HPDE6-E6E7 (cell line): Measurements from ENCODE around the gene STAP2.
"Not testable (repeated sequence)": the region's sequence is repeated elsewhere in the genome, so short reads cannot be mapped to it uniquely, and the experiment has no call there.

Source experiments
- DNase-seq: peaks from one replicate; pipeline ENCODE4 v3.0.0; 2011; ENCODE audit warnings: missing footprints; ENCODE audit errors: extremely low spot score

Gene STAP2

DNA sequence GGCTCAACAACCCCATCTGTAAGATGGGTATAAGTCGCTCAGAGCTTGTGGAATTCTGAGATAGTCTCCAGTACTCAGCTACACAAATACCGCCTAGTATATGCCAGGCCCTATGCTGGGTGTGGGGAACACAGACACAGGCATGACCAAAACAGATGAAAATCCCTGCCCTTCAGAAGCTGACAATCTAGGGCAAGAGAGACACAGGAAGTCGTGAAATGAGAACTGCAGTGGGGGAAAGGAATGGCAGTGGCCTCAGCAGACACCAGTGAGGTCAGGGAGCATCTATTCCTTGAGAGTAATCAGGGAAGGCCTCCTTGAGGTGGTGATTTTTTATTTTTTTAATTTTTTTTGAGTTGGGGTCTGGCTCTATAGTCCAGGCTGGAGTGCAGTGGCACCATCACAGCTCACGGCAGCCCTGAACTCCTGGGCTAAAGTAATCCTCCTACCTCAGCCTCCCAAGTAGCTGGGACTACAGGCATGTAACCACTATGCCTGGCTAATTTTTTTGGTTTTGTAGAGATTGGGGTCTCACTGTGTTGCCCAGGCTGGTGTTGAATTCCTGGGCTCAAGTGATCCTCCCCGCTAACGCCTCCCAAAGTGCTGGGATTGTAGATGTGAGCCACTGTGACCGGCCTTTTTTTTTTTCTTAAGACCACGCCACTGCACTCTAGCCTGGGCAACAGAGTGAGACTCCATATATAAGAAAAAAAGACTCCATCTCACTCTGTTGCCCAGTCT is 39.6 kb downstream of the STAP2 start:
- DNase-seq: no peak

DNA sequence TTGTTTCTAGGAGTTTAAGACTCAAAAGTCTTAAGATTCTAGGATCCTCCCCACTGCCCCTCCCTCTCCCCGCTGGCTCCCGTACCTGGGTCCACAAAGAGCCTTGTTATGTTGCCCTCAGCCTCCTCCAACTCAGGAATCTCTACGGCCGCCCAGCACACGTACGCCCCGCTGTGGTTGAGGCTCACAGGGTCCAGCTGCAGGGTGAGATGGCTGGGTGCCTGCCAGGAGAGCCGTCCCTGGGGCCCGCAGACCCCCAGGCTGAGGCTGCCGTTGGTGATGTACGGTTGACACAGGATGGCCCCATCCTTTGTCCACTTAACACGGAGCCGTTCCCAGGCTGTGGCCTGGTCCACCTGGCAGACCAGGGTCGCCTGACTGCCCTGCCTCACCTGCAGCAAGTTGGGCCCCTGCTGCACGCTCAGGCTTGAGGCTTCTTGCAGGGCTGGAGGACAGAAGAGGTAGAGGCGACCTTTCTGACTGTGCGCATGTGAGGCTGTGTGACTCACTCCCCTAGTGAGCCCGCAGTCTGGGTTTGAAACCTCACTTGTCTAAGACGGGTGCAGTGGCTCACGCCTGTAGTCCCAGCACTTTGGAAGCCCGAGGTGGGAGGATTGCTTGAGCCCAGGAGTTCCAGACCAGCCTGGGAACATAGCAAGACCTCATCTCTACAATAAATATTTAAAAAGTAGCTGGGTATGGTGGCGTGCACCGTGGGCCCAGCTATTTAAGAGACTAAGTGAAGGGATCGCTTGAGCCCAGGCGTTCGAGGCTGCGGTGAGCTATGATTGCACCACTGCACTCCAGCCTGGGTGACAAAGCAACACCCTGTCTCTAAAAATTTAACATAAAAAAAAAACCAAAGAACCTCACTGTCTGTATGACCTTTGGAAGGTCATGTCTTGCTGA is 40.5 kb downstream of the STAP2 start:
- DNase-seq: no peak

DNA sequence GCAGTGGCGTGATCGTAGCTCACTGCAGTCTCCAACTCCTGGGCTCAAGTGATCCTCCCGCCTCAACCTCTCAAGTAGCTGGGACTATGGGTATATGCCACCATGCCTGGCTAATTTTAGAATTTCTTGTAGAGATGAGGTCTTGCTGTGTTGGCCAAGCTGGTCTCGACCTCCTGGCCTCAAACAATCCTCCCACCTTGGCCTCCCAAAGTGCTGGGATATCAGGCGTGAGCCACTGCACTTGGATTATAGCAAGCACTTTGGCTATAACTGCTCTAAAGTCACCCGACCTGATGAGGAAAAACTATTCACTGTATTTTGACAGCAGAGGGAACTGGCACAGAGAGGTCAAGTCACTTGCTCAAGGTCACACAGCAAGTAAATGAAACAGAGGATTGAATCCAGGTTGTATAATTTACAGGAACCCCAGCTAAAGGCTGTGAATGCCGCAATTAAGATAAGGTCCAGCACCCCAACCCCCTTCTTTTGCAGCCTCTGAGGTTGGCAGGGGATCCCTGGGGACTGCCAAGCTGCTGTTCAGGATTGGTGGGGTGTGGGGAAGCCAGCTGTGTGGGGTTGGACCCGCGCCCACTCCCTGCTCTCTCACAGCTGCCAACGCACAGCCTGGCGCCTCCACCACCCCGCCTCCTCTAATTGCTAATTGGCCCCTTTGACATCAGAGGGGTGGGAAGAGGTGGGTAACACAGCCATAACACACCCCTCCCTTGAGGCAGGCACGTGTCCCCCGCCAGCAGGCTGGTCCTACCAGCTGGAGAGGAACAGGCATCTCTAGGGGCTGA is 42.5 kb downstream of the STAP2 start:
- no peak for DNase-seq

- DNase-seq: no peak
Measured at GRCh38 chr19:4294389-4294788, 44.2 kb downstream of the STAP2 start.

GRCh38 chr19:4292515-4292914 is 46.1 kb downstream of the STAP2 start:
- DNase-seq: no peak

DNA sequence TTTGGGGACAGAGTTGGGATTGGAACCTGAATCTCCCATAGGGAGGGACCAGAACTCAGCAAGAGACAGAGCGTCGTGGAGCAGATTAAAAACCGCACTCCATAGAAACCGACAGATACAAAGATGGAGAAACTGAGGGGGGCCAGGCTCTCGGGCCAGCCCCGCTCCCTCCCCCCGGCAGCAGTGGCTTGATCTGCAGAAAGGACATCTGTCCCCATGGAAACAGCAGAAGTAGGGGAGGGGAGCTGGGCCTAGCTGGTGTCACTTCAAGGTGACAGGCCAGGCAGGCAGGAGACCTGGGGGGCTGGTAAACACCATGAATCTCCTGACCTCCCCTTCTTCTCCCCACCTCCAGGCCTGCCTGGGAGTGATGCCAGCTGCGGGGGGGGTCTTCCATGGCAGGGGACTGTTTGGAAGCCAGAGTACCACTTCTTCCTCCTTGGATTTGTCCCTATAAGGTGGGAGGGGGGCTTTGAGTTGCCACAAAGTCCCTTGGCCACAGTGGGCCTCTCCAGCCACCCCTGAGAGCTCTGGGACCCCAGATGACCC is 47.4 kb downstream of the STAP2 start:
- no peak for DNase-seq

- no peak for DNase-seq
Measured at GRCh38 chr19:4288091-4288777, 50.4 kb downstream of the STAP2 start.

DNA sequence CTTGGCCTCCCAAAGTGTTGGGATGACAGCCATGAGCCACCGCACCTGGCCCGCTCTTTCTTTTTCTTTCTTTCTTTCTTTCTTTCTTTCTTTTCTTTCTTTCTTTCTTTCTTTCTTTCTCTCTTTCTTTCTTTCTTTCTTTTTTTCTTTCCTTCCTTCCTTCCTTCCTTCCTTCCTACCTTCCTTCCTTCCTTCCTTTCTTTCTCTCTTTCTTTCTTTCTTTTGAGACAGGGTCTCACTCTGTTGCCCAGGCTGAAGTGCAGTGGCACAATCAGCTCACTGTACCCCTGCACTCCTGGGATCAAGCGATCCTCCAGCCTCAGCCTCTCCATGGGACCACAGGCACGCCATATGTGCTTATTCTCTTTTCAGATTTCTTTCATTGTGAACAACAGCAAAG is 52.5 kb downstream of the STAP2 start:
- not testable (repeated sequence) for DNase-seq

- no peak for DNase-seq
Measured at GRCh38 chr19:4284974-4285373, 53.7 kb downstream of the STAP2 start.

DNA sequence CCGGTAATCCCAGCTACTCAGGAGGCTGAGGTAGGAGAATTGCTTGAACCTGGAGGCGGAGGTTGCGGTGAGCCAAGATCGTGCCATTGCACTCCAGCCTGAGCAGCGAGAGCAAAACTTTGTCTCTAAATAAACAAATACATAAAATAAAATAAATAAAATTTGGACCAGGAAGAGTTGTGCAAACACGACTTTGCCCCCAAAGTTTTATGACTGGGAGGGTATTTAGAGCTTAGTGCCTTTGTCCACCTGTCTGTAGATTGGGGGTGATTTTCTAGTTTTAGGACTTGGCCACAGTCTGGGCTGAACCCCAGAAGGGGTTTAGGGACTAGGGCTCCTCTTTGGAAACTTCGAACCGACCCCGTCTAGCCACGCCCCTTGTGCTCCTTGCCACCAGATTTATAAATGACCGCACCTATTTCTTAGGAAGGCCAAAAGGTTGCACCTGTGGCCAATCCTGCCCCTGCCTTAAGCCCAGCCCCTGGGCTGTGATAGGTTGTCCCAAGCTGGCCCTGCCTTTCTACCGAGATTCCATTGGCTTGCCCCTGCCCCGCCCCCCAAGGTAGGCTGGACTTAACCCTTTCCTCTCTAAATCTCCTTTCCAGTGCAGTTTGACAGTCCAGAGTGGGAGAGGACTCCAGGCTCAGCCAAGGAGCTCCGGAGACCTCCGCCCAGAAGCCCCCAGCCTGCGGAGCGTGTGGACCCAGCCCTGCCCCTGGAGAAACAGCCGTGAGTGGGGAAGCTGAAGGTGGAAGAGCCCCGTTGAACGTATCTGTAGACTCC is 54.3 kb downstream of the STAP2 start:
- DNase-seq: no peak

GRCh38 chr19:4279530-4280422 is 58.9 kb downstream of the STAP2 start:
- DNase-seq: no peak

- DNase-seq: no peak
Measured at GRCh38 chr19:4279267-4279529, 59.4 kb downstream of the STAP2 start.

GRCh38 chr19:4278419-4279266 is 60.0 kb downstream of the STAP2 start, which contains the start of gene SHD:
Gene SHD (plus strand): TSS chr19:4279266. CDS start chr19:4280064, 798 bp downstream.
- DNase-seq: no peak

GRCh38 chr19:4278010-4278409 is 60.6 kb downstream of the STAP2 start:
- no peak for DNase-seq

- no peak for DNase-seq
Measured at GRCh38 chr19:4277191-4277696, 61.4 kb downstream of the STAP2 start.

GRCh38 chr19:4274321-4274686 is 64.3 kb downstream of the STAP2 start:
- not testable (repeated sequence) for DNase-seq
